ENCODE data around the gene LILRB5.
"Not testable (repeated sequence)": the region's sequence is repeated elsewhere in the genome, so short reads cannot be mapped to it uniquely, and the experiment has no call there.

The LILRB5 gene

GRCh38 chr19:54219702-54220101, 37.4 kb downstream of the LILRB5 start:
- no CpG with 5 or more reads among the region's 5 CpGs for WGBS (ENCODE audit: extremely low coverage, insufficient coverage, low lambda C conversion rate)
- H3K23ac ChIP-seq (ENCODE audit: low read length); H2BK5ac ChIP-seq (ENCODE audit: low read length); H2AK5ac ChIP-seq (ENCODE audit: low read length); H3K36me3 ChIP-seq (ENCODE audit: control insufficient read depth, insufficient read depth, low read length); H3K4ac ChIP-seq (ENCODE audit: low read depth, low read length); H3K4me2 ChIP-seq (ENCODE audit: low read length); H3K79me2 ChIP-seq (ENCODE audit: control insufficient read depth, insufficient read depth, low read length); DNase-seq; H3K56ac ChIP-seq (ENCODE audit: low read length); H3K27me3 ChIP-seq (ENCODE audit: insufficient read depth, low read length, poor library complexity); H3K18ac ChIP-seq (ENCODE audit: low read length); H3K4me1 ChIP-seq (ENCODE audit: control insufficient read depth, low read depth, low read length); H3K27ac ChIP-seq (ENCODE audit: low read depth, low read length); H2BK120ac ChIP-seq (ENCODE audit: low read depth, low read length); H3K4me3 ChIP-seq (ENCODE audit: low read length); H3K9ac ChIP-seq (ENCODE audit: low read length); H3K79me1 ChIP-seq (ENCODE audit: low read length); H4K8ac ChIP-seq (ENCODE audit: low read depth, low read length); H4K5ac ChIP-seq (ENCODE audit: low read length); H2BK15ac ChIP-seq (replicated peaks; ENCODE audit: low read depth): not testable (repeated sequence)

- H3K18ac ChIP-seq (ENCODE audit: low read length): no peak overlapping the region
- no CpG with 5 or more reads among the region's 27 CpGs for WGBS (ENCODE audit: extremely low coverage, insufficient coverage, low lambda C conversion rate)
These were observed 38.0 kb downstream of the LILRB5 start for GRCh38 chr19:54218960-54219661.

GRCh38 chr19:54218259-54218658, 38.8 kb downstream of the LILRB5 start:
- no peak overlapping the region for H3K4me2 ChIP-seq (ENCODE audit: low read length)
- no peak overlapping the region for H3K4me3 ChIP-seq (ENCODE audit: low read length)
- H3K56ac ChIP-seq (ENCODE audit: low read length): no peak overlapping the region
- no peak overlapping the region for H3K4ac ChIP-seq (ENCODE audit: low read depth, low read length)
- no peaks in the 10 kb centered on the region for H3K4me1 ChIP-seq (ENCODE audit: control insufficient read depth, low read depth, low read length)
- no peak overlapping the region for H3K27ac ChIP-seq (ENCODE audit: low read depth, low read length)
- H3K9ac ChIP-seq (ENCODE audit: low read length): no peak overlapping the region
- no peaks in the 10 kb centered on the region for H3K27me3 ChIP-seq (ENCODE audit: insufficient read depth, low read length, poor library complexity)
- H3K79me2 ChIP-seq (ENCODE audit: control insufficient read depth, insufficient read depth, low read length): no peaks in the 10 kb centered on the region
- H3K79me1 ChIP-seq (ENCODE audit: low read length): no peaks in the 10 kb centered on the region
- no peak overlapping the region for H3K18ac ChIP-seq (ENCODE audit: low read length)
- no peaks in the 10 kb centered on the region for H3K36me3 ChIP-seq (ENCODE audit: control insufficient read depth, insufficient read depth, low read length)
- H2AK5ac ChIP-seq (ENCODE audit: low read length): no peak overlapping the region
- H4K8ac ChIP-seq (ENCODE audit: low read depth, low read length): no peak overlapping the region
- no peak overlapping the region for H2BK5ac ChIP-seq (ENCODE audit: low read length)
- H2BK120ac ChIP-seq (ENCODE audit: low read depth, low read length): no peak overlapping the region
- H4K5ac ChIP-seq (ENCODE audit: low read length): no peak overlapping the region
- no peak overlapping the region for H2BK15ac ChIP-seq (replicated peaks; ENCODE audit: low read depth)
- no peak overlapping the region for H3K23ac ChIP-seq (ENCODE audit: low read length)
- WGBS (ENCODE audit: extremely low coverage, insufficient coverage, low lambda C conversion rate): no CpG with 5 or more reads among the region's 8 CpGs
- no peak for DNase-seq

More at GRCh38 chr19:54218960-54219661, 38.0 kb downstream of the LILRB5 start:
- Histone ChIP-seq H3K27me3 (ENCODE audit: insufficient read depth, low read length, poor library complexity) (no peaks in the 10 kb centered on the region), H3K4me1 (ENCODE audit: control insufficient read depth, low read depth, low read length) (no peaks in the 10 kb centered on the region), H3K79me1 (ENCODE audit: low read length) (no peaks in the 10 kb centered on the region), H3K23ac (ENCODE audit: low read length) (no peak overlapping the region), H3K79me2 (ENCODE audit: control insufficient read depth, insufficient read depth, low read length) (no peaks in the 10 kb centered on the region), H2BK15ac (replicated peaks; ENCODE audit: low read depth) (no peak overlapping the region), H2BK5ac (ENCODE audit: low read length) (no peak overlapping the region), H2AK5ac (ENCODE audit: low read length) (no peak overlapping the region), H3K4me3 (ENCODE audit: low read length) (no peak overlapping the region), H3K4me2 (ENCODE audit: low read length) (no peak overlapping the region), H2BK120ac (ENCODE audit: low read depth, low read length) (no peak overlapping the region), H3K4ac (ENCODE audit: low read depth, low read length) (no peak overlapping the region), H4K8ac (ENCODE audit: low read depth, low read length) (no peak overlapping the region), H3K56ac (ENCODE audit: low read length) (no peak overlapping the region), H4K5ac (ENCODE audit: low read length) (no peak overlapping the region), H3K27ac (ENCODE audit: low read depth, low read length) (no peak overlapping the region), H3K36me3 (ENCODE audit: control insufficient read depth, insufficient read depth, low read length) (no peaks in the 10 kb centered on the region), H3K9ac (ENCODE audit: low read length) (no peak overlapping the region)
- DNase-seq: no peak

- H3K9ac ChIP-seq (ENCODE audit: low read length); H4K8ac ChIP-seq (ENCODE audit: low read depth, low read length); H3K36me3 ChIP-seq (ENCODE audit: control insufficient read depth, insufficient read depth, low read length); H3K4me3 ChIP-seq (ENCODE audit: low read length); H3K27ac ChIP-seq (ENCODE audit: low read depth, low read length); H3K79me1 ChIP-seq (ENCODE audit: low read length); H3K56ac ChIP-seq (ENCODE audit: low read length); H3K18ac ChIP-seq (ENCODE audit: low read length); H3K79me2 ChIP-seq (ENCODE audit: control insufficient read depth, insufficient read depth, low read length); H3K27me3 ChIP-seq (ENCODE audit: insufficient read depth, low read length, poor library complexity); H2BK15ac ChIP-seq (replicated peaks; ENCODE audit: low read depth); H3K4ac ChIP-seq (ENCODE audit: low read depth, low read length); H2BK5ac ChIP-seq (ENCODE audit: low read length); H3K23ac ChIP-seq (ENCODE audit: low read length); H3K4me1 ChIP-seq (ENCODE audit: control insufficient read depth, low read depth, low read length); H4K5ac ChIP-seq (ENCODE audit: low read length); DNase-seq; H2AK5ac ChIP-seq (ENCODE audit: low read length); H2BK120ac ChIP-seq (ENCODE audit: low read depth, low read length); H3K4me2 ChIP-seq (ENCODE audit: low read length): not testable (repeated sequence)
- WGBS (ENCODE audit: extremely low coverage, insufficient coverage, low lambda C conversion rate): no CpG with 5 or more reads among the region's 20 CpGs
These were observed 39.4 kb downstream of the LILRB5 start for GRCh38 chr19:54217517-54218247.

GRCh38 chr19:54216869-54217268, 40.2 kb downstream of the LILRB5 start:
- Histone ChIP-seq H3K9ac (ENCODE audit: low read length) (no peak overlapping the region), H3K23ac (ENCODE audit: low read length) (no peak overlapping the region), H3K4me2 (ENCODE audit: low read length) (no peak overlapping the region), H2BK5ac (ENCODE audit: low read length) (no peak overlapping the region), H3K79me2 (ENCODE audit: control insufficient read depth, insufficient read depth, low read length) (no peaks in the 10 kb centered on the region), H2BK15ac (replicated peaks; ENCODE audit: low read depth) (no peak overlapping the region), H2AK5ac (ENCODE audit: low read length) (no peak overlapping the region), H3K27ac (ENCODE audit: low read depth, low read length) (no peak overlapping the region), H3K79me1 (ENCODE audit: low read length) (no peaks in the 10 kb centered on the region), H3K18ac (ENCODE audit: low read length) (no peak overlapping the region), H3K56ac (ENCODE audit: low read length) (no peak overlapping the region), H2BK120ac (ENCODE audit: low read depth, low read length) (no peak overlapping the region), H3K27me3 (ENCODE audit: insufficient read depth, low read length, poor library complexity) (no peaks in the 10 kb centered on the region), H4K8ac (ENCODE audit: low read depth, low read length) (no peak overlapping the region), H3K36me3 (ENCODE audit: control insufficient read depth, insufficient read depth, low read length) (no peaks in the 10 kb centered on the region), H3K4ac (ENCODE audit: low read depth, low read length) (no peak overlapping the region), H3K4me3 (ENCODE audit: low read length) (no peak overlapping the region), H3K4me1 (ENCODE audit: control insufficient read depth, low read depth, low read length) (no peaks in the 10 kb centered on the region), H4K5ac (ENCODE audit: low read length) (no peak overlapping the region)
- no CpG with 5 or more reads among the region's 9 CpGs for WGBS (ENCODE audit: extremely low coverage, insufficient coverage, low lambda C conversion rate)
- DNase-seq: no peak
